ENCODE measurements around the gene ATP6V0A4. TPM values are rescaled to one million over a fixed set of nuclear protein-coding genes. Genes with fewer than 3 reads are reported as not detected.

Gene ATP6V0A4
- total and polyA plus RNA-seq, 2 donors (not counting 1 experiment from before 2014, with no cell fraction given): not detected

DNA sequence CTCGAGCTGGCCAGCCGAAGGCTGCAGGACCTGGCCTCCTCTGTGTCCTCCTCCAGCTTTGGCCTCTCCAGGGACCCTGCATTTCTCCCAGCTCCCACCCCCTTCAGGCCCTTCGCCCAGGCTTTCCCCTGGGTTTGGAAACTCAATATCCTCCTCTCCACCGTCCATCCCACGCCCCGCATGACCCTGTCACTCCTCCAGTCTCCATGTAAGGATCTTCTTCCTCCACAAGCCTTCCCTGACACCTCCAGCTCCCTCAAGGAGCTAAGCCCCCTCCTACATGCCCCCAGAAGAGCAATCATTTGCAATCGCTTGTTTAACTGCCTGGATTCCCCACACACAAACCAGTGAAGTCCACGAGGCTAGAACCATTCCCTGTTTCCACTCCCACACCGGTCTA lies 24.8 kb downstream of the ATP6V0A4 start:
- DNase-seq (no peak), ATAC-seq (ENCODE audit: low read depth) (no peak)
- no peaks in the 10 kb centered on the region for H3K9me3 Mint-ChIP-seq (ENCODE audit: insufficient read depth)
- no peaks in the 10 kb centered on the region for H3K4me1 Mint-ChIP-seq
- Histone ChIP-seq H4K20me1 (ENCODE audit: control insufficient read depth, insufficient read depth, low read length, poor library complexity, severe bottlenecking) (no peaks in the 10 kb centered on the region), H3K27ac (ENCODE audit: low read length in 2 of 2) (no peak overlapping the region), H3K4me2 (replicated peaks; ENCODE audit: low read depth, low read length, poor library complexity, severe bottlenecking) (no peak overlapping the region), H3K9ac (ENCODE audit: low read length) (no peak overlapping the region), H3K27me3 (replicated peaks in 1 of 4; ENCODE audit: control extremely low read depth in 1 of 4, control insufficient read depth in 3 of 4, insufficient read depth in 4 of 4, low read length in 3 of 4) (no peaks in the 10 kb centered on the region), H3K9me3 (ENCODE audit: control extremely low read depth in 1 of 3, control insufficient read depth in 2 of 3, insufficient read depth in 1 of 3, low read length in 2 of 3) (peaks cover 0 to 2% (median 0%) of the 10 kb centered on the region in 3 donors), H2AFZ (ENCODE audit: insufficient read depth, low read depth, low read length, poor library complexity, severe bottlenecking) (no peak overlapping the region), H3K4me3 (ENCODE audit: control extremely low read depth in 1 of 5, extremely low read depth in 1 of 5, insufficient read depth in 1 of 5, low read depth in 2 of 5, low read length in 4 of 5) (no peak overlapping the region), H3K79me2 (ENCODE audit: control insufficient read depth, insufficient read depth, low read length) (no peaks in the 10 kb centered on the region), H3K36me3 (replicated peaks in 1 of 2; ENCODE audit: control extremely low read depth in 1 of 2, control insufficient read depth in 1 of 2, extremely low read depth in 1 of 2, insufficient read depth in 2 of 2, low read length in 1 of 2) (no peaks in the 10 kb centered on the region), H3K4me1 (ENCODE audit: control insufficient read depth in 2 of 2, insufficient read depth in 2 of 2, low read length in 2 of 2) (no peaks in the 10 kb centered on the region)
- intact Hi-C loops (cut with micrococcal nuclease): no loop called here
- H3K27ac Mint-ChIP-seq: no peak overlapping the region
- ChIA-PET CTCF (interaction anchor here (0.5 kb wide), 1 partner anchor 1118 kb away, joined by 3 read pairs; no protein-coding TSS in a partner anchor), POLR2A (no interaction called here)
- TF ChIP-seq CTCF (IDR thresholded peaks at IDR 0.05) (no peak), EZH2 (IDR thresholded peaks at IDR 0.05; ENCODE audit: borderline replicate concordance, insufficient read depth, low read depth, low read length, poor library complexity, severe bottlenecking) (no peak)
- H3K4me3 Mint-ChIP-seq: no peak overlapping the region
- H3K27me3 Mint-ChIP-seq: no peaks in the 10 kb centered on the region
- WGBS (ENCODE audit: insufficient coverage): 91% methylated on average over 9 of the region's 9 CpGs

DNA sequence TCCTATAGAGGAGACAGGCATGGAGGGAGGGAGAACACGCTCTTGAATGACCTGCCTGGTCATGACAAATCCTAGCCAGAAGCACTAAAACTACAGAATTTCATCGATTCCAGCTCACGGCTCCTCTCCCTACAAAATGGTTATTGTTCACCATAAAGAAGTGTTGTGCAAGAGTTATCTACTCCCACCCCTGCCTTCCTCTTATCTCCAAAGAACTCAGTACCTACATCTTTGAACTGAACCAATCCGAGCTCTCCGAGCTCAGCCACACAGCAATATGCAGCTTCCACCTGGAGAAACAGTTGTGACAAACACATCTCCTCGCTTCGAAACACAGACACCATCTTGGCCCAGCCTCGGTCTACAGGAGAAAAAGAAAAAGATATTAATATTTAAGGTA lies 27.1 kb downstream of the ATP6V0A4 start:
- intact Hi-C loops (cut with micrococcal nuclease): no loop called here
- H3K4me1 Mint-ChIP-seq: no peaks in the 10 kb centered on the region
- Histone ChIP-seq H2AFZ (ENCODE audit: insufficient read depth, low read depth, low read length, poor library complexity, severe bottlenecking) (no peak overlapping the region), H3K27ac (ENCODE audit: low read length in 2 of 2) (no peak overlapping the region), H3K4me3 (ENCODE audit: control extremely low read depth in 1 of 5, extremely low read depth in 1 of 5, insufficient read depth in 1 of 5, low read depth in 2 of 5, low read length in 4 of 5) (no peak overlapping the region), H3K9me3 (ENCODE audit: control extremely low read depth in 1 of 3, control insufficient read depth in 2 of 3, insufficient read depth in 1 of 3, low read length in 2 of 3) (peaks cover 0 to 2% (median 0%) of the 10 kb centered on the region in 3 donors), H3K9ac (ENCODE audit: low read length) (no peak overlapping the region), H3K4me2 (replicated peaks; ENCODE audit: low read depth, low read length, poor library complexity, severe bottlenecking) (no peak overlapping the region), H3K79me2 (ENCODE audit: control insufficient read depth, insufficient read depth, low read length) (no peaks in the 10 kb centered on the region), H4K20me1 (ENCODE audit: control insufficient read depth, insufficient read depth, low read length, poor library complexity, severe bottlenecking) (no peaks in the 10 kb centered on the region), H3K27me3 (replicated peaks in 1 of 4; ENCODE audit: control extremely low read depth in 1 of 4, control insufficient read depth in 3 of 4, insufficient read depth in 4 of 4, low read length in 3 of 4) (no peaks in the 10 kb centered on the region), H3K4me1 (ENCODE audit: control insufficient read depth in 2 of 2, insufficient read depth in 2 of 2, low read length in 2 of 2) (no peaks in the 10 kb centered on the region), H3K36me3 (replicated peaks in 1 of 2; ENCODE audit: control extremely low read depth in 1 of 2, control insufficient read depth in 1 of 2, extremely low read depth in 1 of 2, insufficient read depth in 2 of 2, low read length in 1 of 2) (no peaks in the 10 kb centered on the region)
- no peak for ATAC-seq (ENCODE audit: low read depth)
- ChIA-PET CTCF (no interaction called here), POLR2A (no interaction called here)
- H3K9me3 Mint-ChIP-seq (ENCODE audit: insufficient read depth): no peaks in the 10 kb centered on the region
- WGBS (ENCODE audit: insufficient coverage): 100% methylated on average over 4 of the region's 8 CpGs
- no peak for TF ChIP-seq EZH2 (IDR thresholded peaks at IDR 0.05; ENCODE audit: borderline replicate concordance, insufficient read depth, low read depth, low read length, poor library complexity, severe bottlenecking)
- TF ChIP-seq CTCF (IDR thresholded peaks at IDR 0.05): no peak
- no peak overlapping the region for H3K4me3 Mint-ChIP-seq
- peaks cover 3% of the 10 kb centered on the region for H3K27me3 Mint-ChIP-seq
- no peak for DNase-seq
- H3K27ac Mint-ChIP-seq: no peak overlapping the region

All from B cell (primary cell).